GM11168 (cell line): ENCODE data around the gene AMMECR1.
"Not testable (repeated sequence)": the region's sequence is repeated elsewhere in the genome, so short reads cannot be mapped to it uniquely, and the experiment has no call there.

Source experiments
- in situ Hi-C: fragments of 300-500 bp; cut with MboI; formaldehyde crosslinking; loops from one replicate; pipeline ENCODE4 v1.12.0; 2022; ENCODE audit warnings: low sequenced_read_pairs; ENCODE audit not compliant: unreplicated experiment

The AMMECR1 gene

DNA sequence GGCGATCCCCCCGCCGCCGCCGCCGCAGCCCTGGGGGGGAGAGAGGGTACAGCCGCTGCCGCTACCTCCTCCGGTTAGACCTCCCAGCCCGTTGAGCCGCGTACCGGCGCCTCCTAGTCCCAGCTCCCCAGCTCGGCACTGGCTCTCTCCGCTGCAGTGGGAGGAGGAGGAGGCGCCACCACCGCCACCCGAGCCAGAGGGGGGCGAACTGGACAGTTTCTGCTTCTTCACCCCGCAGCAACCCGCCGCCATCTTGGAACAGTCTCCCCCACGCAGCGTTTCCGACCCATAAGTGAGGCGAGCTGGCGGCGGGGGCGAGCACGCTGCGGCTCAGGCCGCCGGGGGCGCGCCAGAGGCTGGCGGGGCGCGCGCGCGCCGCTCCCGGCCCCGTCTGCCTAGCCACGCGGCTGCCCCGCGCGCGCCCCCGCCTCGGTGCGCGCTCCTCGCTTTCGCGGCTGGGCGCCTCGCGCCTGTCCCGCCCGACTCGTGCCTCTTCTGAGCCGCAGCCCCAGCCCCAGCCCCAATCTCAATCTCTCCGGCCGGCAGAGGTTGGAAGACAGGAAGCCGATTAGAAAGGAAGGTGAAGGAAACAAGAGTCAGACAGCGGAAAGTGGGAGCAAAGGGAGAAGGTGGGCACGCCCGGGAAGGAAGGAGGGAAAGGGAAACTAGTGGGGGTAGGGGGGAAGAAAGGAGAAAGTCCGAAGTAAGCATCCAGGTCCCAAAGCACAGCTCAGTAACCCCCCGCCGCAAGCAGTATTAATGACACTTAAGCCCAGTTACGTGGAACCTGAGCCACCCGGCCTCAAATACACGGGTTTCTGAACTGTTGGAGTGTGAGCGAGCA lies at the start of gene AMMECR1:
AMMECR1 (minus strand) TSS at position 266 of the 844 bp plus-strand sequence; CDS start at position 252, 14 bp downstream.
- in situ Hi-C loops = no loop called here

DNA sequence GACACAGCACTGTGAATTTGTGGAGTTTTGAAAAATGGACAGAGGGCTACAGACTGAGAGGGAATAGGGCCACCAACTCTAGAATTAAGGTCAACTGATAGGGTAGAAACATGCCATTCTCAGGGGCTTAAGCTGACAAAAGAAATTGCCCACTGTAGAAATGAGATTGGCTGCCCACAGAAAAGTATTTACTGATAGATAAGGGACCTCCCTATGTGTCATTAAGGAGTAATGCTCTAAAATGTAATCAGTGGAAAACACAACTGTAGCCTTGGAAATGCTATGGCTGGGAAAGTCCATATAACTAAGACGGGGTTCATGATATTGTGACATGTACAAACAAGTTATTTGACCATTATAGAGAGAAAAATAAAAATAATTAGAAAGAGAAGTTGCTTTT lies 45.4 kb upstream of the AMMECR1 start:
- in situ Hi-C loops = no loop called here

DNA sequence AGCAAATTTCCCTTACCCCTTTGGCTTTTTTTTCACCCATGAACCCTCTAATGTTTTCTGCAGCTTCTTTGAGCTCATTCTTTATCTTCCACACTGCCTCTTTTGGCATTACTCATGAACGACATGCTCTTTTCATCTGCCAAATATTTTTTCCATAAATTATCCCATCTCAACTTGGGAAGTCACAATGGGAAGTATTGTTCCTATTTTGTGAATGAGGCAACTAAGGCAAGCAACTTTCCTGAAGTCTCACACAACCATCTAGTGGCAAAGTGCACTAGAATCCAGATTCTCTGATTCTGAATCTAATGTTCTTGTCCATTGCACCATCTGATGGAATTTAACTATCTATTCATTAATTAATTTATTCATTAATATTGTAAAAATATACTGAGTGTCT lies 41.4 kb upstream of the AMMECR1 start:
- in situ Hi-C loops = no loop called here

DNA sequence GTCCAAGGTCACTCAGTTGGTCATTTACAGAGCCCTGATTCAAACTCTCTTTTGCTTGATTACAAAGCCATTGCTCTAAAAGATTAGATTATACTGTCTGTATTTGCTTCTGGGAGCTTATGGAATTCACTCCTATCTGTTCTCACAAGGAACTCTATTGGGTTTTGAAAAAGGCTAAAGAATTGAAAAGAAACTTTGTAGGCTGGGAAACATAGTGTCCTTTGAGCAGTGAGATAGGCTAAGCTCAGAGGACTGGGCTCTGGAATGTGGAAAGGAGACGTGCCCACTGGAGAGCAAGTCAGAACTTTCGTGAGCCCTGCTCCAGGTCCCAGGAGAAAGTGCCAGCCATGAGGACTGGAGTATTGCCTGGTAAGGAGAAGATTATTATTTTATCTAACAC lies 40.7 kb upstream of the AMMECR1 start, which contains the start of gene RTL9:
RTL9 (plus strand) TSS at position 301 of the 400 bp plus-strand sequence. CDS start 91,770 bp downstream, outside the sequence.
- in situ Hi-C loops = no loop called here

DNA sequence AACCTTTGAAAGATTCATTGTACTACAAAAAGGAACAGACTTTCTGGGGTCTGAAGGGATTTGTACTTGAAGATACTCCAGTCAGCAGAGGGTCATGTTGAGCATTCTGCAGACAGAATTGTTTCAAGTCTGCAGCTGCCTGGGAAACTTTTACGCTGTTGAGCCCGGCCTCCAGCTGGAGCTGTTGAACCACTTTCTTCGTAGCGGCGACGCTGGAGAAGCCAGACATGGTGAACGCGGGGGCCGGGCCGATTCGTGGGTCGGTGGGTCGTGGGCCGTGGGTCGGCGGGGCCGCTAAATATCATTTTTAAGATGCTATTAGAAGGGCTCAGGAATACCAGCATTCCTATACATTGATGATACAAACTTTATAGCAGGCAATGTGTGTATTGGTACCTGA lies 28.8 kb upstream of the AMMECR1 start:
- in situ Hi-C loops = no loop called here

DNA sequence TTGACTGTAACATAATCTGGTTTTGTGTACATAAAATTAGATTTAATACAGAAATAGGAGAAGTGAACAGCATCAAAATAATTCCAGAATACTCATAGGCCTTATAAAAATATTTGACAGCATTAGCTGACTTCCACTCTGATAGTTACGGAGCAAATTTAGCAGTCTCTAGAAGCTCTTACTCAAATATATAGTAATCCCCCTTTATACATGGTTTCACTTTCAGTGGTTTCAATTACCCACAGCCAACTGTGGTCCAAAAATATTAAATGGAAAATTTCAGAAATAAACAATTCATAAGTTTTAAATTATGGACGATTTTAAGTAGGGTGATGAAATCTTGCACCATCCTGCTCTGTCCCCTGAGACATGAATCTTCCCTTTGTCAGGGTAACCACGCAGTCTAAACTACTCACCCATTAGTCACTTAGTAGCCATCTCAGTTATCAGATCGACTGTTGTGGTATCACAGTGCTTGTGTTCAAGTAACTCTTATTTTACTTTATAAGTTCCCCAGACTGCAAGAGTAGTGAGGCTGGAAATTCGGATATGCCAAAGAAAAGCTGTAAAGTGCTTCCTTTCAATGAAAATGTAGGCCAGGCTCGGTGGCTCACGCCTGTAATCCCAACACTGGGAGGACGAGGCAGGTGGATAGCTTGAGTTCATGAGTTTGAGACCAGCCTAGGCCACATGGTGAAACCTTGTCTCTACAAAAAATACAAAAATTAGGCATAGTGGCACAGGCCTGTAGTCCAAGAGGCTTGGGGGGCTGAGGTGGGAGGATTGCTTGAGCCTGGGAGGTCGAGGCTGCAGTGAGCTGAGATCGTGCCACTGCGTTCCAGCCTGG lies 23.5 kb upstream of the AMMECR1 start:
- in situ Hi-C loops = no loop called here

DNA sequence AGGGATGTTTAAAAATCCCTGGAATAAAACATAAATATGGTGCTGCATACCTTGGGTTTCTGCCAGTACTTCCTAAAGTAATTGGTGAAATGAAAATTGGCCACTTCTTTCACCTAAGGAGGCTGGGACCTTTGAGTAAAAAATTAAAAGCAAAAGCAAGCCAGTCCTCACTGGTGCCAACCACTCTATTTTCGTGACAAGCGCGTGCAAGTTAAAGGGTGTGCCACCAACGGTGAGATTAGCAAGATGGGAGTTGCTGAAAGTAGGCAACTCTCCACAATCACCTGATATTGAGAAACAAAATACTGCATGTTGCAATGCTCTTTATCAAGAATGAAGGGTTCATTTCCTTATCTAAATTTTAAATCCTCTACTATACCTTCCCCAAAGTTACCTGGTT lies 21.1 kb upstream of the AMMECR1 start:
- in situ Hi-C loops = no loop called here

DNA sequence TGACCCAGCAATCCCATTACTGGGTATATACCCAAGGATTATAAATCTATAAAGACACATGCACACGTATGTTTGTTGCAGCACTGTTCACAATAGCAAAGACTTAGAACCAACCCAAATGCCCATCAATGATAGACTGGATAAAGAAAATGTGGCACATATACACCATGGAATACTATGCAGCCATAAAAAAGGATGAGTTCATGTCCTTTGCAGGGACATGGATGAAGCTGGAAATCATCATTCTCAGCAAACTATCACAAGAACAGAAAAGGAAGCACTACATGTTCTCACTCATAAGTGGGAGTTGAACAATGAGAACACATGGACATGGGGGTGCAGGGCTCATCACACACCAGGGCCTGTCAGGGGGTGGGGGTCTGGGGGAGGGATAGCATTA lies 15.6 kb upstream of the AMMECR1 start:
- in situ Hi-C loops = not testable (repeated sequence)

DNA sequence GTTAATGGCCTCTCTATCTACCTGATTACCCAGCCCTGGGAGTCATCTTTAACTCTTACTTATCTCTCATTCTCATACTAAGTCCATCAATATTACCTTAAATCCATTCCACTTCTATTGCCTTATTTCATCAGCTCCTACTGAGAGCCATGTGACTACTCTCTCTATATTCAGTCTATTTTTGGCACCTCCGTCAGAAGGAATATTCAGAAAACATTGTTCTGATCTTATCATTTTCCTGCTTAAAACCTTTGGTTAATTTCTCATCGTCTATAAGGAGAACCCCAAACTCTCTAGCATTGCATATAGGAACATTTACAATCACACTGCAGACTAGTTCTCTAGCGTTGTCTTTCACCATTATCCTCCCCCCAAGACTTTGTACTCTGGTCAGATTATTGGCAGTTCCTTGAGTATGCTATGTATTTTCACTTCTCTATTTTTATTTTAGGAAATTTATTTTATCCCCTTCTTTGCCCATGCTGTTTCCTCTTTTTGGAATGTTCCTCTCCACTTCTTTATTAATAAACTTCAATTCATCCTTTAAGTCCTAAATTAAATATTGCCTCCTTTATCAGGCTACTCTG lies 13.7 kb upstream of the AMMECR1 start:
- in situ Hi-C loops = no loop called here

DNA sequence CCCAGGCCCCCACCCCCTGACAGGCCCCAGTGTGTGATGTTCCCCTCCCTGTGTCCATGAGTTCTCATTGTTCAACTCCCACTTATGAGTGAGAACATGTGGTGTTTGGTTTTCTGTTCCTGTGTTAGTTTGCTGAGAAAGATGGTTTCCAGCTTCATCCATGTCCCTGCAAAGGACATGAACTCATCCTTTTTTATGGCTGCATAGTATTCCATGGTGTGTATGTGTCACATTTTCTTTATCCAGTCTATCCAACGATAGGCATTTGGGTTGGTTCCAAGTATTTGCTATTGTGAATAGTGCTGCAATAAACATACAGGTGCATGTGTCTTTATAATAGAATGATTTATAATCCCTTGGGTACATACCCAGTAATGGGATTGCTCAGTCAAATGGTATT lies 10.7 kb upstream of the AMMECR1 start:
- in situ Hi-C loops = not testable (repeated sequence)

DNA sequence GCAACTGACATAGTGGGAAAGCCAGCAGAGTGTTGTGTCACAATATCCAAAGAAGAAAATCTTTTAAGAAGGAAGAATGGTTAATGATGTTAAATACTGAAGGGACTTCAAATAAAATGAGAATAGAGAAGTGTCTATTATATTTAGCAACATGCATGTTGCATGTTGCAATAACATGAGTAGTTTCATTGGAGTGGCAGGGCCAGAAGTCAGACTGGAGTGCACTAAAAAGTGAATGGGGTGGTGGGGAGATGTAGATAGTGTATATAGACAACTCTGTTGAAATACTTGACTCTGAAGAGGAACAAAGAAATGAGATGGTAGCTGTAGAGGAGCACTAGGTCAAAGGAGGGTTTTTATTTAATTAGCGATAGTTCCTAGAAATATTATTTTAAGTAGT lies 9.5 kb upstream of the AMMECR1 start:
- in situ Hi-C loops = no loop called here

DNA sequence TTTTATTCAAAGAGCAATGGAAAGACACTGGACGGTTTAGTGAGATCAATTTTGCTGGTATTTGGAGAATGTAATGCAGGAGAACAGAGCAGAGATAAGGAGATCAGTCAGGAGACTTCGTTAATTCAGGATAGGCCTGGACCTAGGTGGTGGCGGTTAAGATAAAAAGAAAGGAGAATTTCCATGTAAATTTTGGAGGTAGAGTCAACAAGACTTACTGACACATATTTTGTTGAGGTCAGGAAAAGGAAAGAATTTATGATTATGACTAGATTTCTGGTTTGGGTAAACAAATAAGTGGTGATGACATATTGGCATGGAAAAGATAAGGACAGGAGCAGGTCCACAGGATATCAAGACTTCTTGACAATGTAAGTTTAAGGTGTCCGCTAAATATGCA lies 8.8 kb upstream of the AMMECR1 start:
- in situ Hi-C loops = no loop called here

DNA sequence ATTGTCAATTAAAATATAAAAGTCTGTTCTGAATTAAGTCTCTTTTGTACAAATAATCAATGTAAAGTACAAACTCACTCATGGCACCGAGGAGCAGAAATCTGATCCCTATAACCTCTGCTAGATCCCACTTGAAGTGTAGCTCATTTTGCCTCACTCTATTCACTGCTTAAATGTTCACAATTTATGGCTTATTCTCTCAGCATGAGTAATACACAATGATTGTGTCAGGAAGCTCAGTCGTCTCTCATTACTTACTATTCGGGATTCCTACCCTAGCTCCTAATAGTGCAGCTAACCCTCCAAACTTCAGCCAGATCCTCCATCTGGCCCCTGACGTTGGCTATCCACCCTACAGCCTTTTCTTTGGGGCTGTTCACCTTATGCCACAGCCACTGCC lies 4.7 kb upstream of the AMMECR1 start:
- in situ Hi-C loops = no loop called here

DNA sequence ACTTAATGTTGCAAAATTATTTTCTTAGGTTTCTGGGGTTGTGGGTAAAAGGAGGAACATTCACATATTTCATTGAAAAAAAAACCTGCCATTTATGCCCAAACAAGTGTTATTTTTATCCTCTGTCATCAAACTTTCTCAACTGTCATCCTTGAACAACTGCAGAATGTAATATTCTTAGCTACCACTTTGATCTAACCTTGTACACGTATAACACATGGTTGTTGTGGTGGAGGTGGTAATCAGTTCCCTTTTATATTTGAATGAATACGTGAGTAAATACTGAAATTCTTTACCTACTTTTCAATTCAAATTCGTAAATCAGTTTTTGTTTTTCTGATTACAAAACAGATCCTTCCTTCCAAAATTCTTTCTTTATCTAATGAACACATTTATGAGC lies 3.8 kb upstream of the AMMECR1 start:
- in situ Hi-C loops = no loop called here

DNA sequence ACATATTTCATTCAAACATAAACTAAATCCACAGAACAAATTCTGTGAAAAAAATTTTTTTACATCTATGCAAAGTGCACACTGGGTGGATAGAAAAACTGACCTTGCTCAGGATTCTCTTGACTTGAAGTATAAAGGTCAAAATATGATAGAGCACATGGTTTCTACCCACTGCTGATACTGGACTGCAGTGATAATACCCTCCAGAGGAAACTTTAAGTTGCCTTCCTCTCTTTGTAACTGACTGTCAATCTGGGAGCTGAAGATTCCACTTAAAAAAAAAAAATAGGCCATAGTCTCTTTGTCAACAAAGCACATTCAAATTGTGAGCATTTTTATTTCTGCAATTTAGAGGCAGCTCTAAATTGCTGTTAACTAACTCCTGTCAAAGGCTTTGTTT lies 3.2 kb upstream of the AMMECR1 start:
- in situ Hi-C loops = no loop called here

DNA sequence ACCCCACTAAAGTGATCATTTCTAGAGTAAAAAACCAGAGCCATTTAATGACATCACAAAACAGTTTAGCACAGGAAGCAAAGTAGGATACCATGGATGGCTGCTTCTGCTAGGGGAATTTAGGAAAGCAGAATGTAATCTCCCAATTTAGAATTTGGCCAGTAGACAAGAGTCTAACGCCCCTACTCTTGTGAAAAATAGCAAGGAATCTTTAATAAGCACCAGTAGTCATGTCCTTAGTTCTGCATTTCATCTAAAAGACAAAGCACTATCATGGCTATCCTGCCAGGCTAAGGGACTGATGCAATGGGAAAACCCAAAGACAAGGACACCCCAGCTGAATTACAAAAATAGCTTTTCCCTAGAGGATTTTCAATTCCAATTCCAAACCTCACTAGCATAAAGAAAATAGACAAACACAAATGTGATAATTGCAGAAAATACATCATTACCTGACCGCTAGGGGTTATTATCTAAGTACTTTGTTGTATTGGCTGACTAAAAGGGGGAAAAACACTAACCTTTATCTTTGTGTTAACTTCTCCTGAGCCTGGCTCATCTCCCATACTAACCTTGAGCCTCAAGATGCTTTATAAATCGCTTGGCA lies 2.6 kb upstream of the AMMECR1 start:
- in situ Hi-C loops = no loop called here

DNA sequence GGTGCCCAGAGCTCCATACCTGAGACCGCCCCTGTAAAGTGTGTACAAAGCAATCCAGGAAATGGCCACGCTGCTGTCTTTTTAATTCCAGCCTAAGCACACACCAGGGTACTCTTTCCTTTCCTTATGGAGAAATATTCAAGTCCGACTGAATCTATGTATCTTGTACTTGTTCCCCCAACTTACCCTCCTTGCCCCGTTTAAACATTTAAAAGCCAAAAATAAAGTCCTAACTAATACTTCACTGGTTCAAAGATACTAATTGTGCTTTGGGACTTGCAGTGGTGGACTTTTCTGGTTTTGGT lies 731 bp upstream of the AMMECR1 start:
- in situ Hi-C loops = no loop called here

DNA sequence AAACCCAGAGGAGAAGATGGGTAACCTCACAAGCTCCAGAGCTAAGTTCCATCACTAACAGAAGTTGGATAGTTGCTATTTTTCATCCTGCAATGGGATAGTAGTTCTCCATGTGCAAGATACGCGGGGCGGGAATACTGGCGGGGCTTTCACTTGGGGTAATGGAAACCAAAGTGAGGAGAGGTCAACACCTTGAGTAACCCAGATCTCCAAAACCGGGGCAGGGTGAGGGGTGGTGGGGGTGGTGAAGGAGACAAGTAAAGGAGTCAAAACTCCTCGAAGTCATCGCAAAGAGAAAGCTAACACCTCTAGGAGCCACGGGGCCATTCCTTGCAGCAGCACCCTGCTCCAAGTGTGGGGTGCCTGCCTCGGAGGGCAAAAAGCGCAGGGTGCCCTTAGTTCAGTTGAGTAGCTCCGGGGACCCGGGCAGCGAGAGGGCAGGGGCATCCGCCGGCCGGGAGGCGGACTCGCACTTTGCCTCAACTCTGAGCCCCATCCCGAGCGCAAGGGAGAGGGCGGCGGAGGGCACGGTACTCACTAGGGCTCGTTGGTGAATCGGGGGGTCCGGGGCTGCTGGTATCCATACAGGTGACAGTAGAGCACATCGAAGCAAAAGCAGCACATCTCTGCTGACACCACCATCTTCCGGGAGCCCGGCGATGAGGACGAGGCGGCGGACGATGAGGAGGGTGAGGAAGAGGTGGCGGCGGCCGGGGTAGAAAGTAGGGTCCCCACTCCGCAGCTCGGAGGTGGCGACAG lies 645 bp downstream of the AMMECR1 start:
- in situ Hi-C loops = no loop called here

DNA sequence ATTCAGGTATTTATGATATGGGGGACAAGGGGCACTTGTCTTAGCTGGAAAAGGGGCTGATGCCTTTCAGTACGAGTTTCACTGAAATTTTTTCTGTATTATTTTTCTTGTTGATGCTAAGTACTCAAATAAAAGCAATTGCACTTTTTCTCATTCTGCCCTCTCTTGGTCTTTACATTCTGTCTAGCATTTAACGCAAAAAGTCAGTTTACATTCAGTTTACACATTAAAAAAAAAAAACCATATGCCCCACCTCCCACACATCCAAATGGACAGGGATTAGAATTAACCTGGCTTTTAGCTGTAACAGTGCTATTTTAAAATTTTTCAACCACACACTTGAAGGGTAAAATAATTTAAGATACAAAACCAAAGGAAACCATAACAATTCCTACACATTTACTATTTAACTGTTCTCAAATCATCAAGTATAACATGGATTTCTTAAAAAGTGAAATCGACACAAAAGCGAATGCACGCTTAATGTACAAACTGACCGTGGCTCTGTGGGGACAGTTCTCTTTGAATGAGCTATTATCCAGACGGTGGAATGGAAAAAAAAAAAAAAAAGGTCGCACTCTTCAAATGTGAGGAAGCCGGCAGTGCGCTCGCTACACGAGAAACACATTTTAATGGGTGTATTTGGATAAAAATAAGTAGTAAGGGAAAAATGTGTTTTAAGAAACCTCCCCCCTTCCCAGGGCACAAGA lies 1.4 kb downstream of the AMMECR1 start:
- in situ Hi-C loops = no loop called here
